Right lobe of liver (tissue), 4 donors: ENCODE measurements around the gene AMOTL2.

Source experiments
- CTCF ChIP-seq, 4 donors: fragments of 200-600 bp in 3 of 4; fragments of 450-650 bp in 1 of 4; IDR thresholded peaks; one replicate each; pipeline versions ENCODE4 v1.5.1 to v1.8.0; 2016 to 2022; ENCODE audit warnings: antibody characterized with exemption in 4 of 4, mild to moderate bottlenecking in 2 of 4
- POLR2A ChIP-seq: fragments of 450-650 bp; IDR thresholded peaks from one replicate; pipeline ENCODE4 v1.6.1; 2017; ENCODE audit warnings: antibody characterized with exemption, mild to moderate bottlenecking
- donor health status: DM: no; HTN: no; CAD: no.
- donor health status: DM: no; HTN: no; CAD: no.
- donor health status: DM: no; HTN: yes; CAD: no.

- TF ChIP-seq CTCF (IDR thresholded peaks at IDR 0.05) (no peak), POLR2A (no peak)
Observed at GRCh38 chr3:134367869-134368750, 6.1 kb downstream of the AMOTL2 start.
